ENCODE data around the gene CEP41. TPM values are rescaled to one million over a fixed set of nuclear protein-coding genes. Genes with fewer than 3 reads are reported as not detected.

Gene CEP41
- total RNA-seq, 1 donor, result 1.9 TPM

DNA sequence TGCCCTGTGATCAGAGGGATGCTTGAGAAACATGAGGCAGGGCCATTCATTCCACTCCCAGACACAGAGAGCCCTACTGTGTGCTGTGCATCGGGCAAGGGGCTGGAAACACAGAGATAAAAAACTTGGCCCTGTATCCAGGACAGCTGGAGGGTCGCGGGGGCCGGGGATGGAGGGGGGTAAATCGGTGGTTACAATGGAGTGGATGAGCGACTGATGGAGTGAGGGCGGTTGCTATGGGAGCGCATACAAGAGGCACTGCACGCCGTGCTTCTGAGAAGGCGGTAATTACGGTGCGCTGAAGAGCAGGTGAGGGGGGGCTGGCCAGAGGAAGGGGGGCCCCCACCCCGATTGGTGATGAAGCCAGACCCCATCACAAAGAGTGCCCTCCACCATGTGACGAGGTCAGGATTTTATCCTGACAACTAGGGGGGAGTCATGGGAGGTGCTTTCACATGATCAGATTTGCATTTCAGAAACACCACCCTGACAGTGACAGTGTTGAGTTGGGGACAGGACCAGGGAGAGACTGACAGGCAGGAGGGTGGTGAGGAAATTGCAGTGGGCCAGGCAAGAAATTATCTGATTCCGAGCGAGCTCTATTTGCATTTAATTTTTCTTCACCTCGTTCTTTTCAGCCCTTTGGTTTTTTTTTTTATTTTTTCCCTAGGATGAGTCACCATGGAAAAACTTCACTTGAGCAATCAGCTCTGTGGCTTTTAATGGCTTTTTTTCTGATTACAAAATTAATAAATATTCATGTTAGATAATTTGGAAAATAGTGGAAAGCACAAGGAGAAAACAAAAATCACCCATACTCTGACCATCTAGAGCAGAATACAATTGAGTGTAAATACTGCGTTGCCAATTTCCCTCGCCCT lies 88.4 kb downstream of the CEP41 start:
- H3K9me3 ChIP-seq (ENCODE audit: low read depth, low read length), result no peaks in the 10 kb centered on the region
- no peaks in the 10 kb centered on the region for H3K4me1 ChIP-seq (ENCODE audit: insufficient read depth, low read length)
- no peak overlapping the region for H3K4me3 ChIP-seq (ENCODE audit: low read length)
- no peaks in the 10 kb centered on the region for H3K27me3 ChIP-seq (ENCODE audit: insufficient read depth, low read length)

- Histone ChIP-seq H3K9me3 (ENCODE audit: low read depth, low read length) (no peaks in the 10 kb centered on the region), H3K27me3 (ENCODE audit: insufficient read depth, low read length) (no peaks in the 10 kb centered on the region), H3K4me3 (ENCODE audit: low read length) (no peak overlapping the region), H3K4me1 (ENCODE audit: insufficient read depth, low read length) (no peaks in the 10 kb centered on the region)
These were observed 89.1 kb downstream of the CEP41 start for GRCh38 chr7:130351791-130352090.

DNA sequence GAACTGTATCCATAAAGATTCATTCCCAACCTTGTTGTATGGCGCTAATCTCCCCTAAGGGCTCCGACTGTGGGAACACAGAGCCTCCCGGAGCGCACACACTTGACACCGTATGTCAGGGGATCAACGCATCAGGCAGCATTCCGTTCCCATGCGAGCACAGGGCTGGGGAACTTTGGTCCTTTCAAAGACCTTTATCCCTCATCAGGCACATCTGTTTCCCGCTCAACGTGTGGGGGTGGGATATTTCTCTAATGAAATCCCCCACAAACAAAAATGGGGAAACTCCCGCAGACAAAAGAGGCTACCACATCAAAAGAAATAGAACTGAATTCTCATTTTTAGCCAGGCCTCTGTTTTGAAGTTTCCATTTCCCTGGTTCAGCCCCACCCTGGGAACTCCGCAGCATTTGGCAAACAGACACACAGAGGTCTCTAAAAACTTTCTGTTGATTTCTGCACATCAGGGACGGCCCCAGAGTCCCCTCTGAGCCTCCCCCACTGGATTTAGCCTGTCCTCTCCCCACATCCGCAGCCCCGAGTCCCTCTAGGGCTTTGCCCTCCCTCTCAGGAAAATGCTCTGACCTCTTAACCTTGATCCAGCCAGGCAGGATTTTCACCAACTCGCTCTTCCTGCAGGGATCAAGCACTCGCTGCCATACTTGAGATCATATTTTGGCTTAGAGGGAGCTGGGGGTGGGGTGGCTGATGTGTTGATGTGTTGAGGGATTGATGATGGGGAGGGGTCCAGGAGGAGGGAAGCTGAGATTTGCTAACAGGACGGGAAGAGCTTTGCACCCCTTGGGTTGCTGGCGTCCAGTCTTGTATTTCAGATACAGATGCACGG lies 89.6 kb downstream of the CEP41 start:
- Histone ChIP-seq H3K4me1 (ENCODE audit: insufficient read depth, low read length) (no peaks in the 10 kb centered on the region), H3K4me3 (ENCODE audit: low read length) (no peak overlapping the region), H3K9me3 (ENCODE audit: low read depth, low read length) (no peaks in the 10 kb centered on the region), H3K27me3 (ENCODE audit: insufficient read depth, low read length) (no peaks in the 10 kb centered on the region)

DNA sequence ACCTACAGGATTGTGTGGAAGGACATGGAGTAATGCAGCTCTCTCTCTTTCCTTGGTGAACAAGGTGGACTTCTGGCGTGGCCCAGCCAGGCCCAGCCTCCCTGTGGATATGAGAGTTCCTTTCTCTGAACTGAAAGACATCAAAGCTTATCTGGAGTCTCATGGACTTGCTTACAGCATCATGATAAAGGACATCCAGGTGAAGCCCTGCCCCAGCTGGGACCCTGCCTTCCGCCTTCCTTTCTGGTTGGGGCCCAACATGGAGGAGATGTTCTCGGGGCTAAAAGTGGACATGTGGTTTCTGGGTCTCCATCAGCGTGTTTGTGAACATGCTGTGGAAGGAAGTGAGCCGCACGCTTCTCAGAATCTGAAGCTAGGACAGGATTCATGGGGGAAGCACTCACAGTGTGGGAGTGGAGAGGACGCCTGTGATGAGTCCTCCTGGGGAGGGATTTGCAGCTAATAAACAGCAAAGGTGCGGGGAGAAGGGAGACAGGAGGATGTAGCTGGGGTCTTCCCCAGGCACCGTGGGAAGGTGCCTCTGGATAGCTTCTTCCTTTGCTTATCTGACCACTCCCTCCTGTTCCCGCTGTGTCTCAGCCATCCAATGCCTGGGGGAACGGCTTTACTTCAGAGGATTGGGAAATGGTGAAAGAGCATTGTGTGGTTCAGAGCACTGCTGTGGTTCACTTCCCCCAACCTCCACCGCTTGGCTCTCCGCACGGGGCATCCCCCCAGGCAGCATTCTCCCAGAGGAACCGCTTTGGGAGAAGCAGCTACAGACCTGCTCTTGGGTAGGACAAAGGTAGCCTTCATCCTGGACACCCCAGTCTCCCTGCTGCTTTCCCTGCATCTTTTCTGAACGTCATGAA lies 90.7 kb downstream of the CEP41 start:
- H3K9me3 ChIP-seq (ENCODE audit: low read depth, low read length), result no peaks in the 10 kb centered on the region
- H3K4me1 ChIP-seq (ENCODE audit: insufficient read depth, low read length), result no peaks in the 10 kb centered on the region
- H3K4me3 ChIP-seq (ENCODE audit: low read length), result no peak overlapping the region
- no peaks in the 10 kb centered on the region for H3K27me3 ChIP-seq (ENCODE audit: insufficient read depth, low read length)

GRCh38 chr7:130346941-130347340 lies 93.9 kb downstream of the CEP41 start:
- Histone ChIP-seq H3K4me1 (ENCODE audit: insufficient read depth, low read length) (no peaks in the 10 kb centered on the region), H3K4me3 (ENCODE audit: low read length) (no peak overlapping the region), H3K27me3 (ENCODE audit: insufficient read depth, low read length) (no peaks in the 10 kb centered on the region), H3K9me3 (ENCODE audit: low read depth, low read length) (no peaks in the 10 kb centered on the region)

DNA sequence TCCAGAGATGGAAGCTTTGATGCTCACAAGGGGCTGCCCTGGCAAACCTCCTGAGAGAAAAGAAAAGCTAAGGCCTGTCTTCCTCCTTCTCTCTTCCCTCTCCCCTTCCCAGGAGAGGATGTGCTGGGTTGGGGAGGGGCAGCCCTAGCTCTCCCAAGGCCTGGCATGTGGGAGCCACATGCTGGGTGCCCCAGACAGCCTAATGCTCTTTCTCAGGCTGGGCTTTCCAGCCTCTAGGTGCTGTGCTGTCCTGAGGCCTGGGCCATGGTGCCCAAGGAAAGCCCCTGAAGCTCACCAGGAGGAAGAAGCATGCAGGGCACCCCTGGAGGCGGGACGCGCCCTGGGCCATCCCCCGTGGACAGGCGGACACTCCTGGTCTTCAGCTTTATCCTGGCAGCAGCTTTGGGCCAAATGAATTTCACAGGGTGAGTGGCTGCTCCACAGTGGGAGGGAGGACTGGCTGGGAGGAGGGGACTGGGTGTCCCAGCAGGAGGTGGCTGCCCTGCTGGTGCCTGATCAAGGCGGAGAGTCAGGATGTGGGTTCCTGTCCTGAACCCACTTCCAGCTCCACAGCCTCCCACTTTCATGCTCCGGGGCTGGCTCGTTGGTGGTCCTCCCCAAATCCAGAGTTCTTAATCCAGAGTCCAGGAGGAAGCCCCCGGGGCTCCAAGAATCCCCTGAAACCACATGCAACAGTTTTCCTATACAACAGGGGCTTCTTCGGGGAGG lies 94.5 kb downstream of the CEP41 start:
- no peaks in the 10 kb centered on the region for H3K4me1 ChIP-seq (ENCODE audit: insufficient read depth, low read length)
- no peak overlapping the region for H3K4me3 ChIP-seq (ENCODE audit: low read length)
- H3K9me3 ChIP-seq (ENCODE audit: low read depth, low read length), result no peaks in the 10 kb centered on the region
- no peaks in the 10 kb centered on the region for H3K27me3 ChIP-seq (ENCODE audit: insufficient read depth, low read length)

DNA sequence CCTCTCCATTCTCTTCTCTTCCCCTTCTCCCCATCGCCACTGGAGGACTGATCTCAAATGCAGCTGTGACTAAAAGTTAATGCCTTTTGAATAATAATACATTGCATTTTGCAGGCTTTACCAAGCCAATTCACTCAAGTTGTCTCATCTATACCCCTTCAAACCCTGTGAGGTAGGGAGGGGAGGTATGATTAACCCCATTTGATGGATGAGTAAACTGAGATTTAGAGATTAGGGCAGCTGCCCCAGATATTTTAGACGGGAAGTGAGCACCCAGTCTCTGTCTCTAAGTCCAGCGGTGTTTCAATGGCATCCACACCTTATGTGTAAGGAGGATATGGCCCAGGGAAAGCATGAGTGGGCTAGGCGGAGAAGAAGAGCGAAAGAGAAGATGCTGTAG lies 95.1 kb downstream of the CEP41 start:
- H3K27me3 ChIP-seq (ENCODE audit: insufficient read depth, low read length), result no peaks in the 10 kb centered on the region
- H3K4me3 ChIP-seq (ENCODE audit: low read length), result no peak overlapping the region
- H3K4me1 ChIP-seq (ENCODE audit: insufficient read depth, low read length), result no peaks in the 10 kb centered on the region

GRCh38 chr7:130345136-130345535 lies 95.7 kb downstream of the CEP41 start:
- Histone ChIP-seq H3K9me3 (ENCODE audit: low read depth, low read length) (no peaks in the 10 kb centered on the region), H3K4me1 (ENCODE audit: insufficient read depth, low read length) (no peaks in the 10 kb centered on the region), H3K4me3 (ENCODE audit: low read length) (no peak overlapping the region), H3K27me3 (ENCODE audit: insufficient read depth, low read length) (no peaks in the 10 kb centered on the region)

More for the DNA sequence above, 95.1 kb downstream of the CEP41 start:
- no peaks in the 10 kb centered on the region for H3K9me3 ChIP-seq (ENCODE audit: low read depth, low read length)

DNA sequence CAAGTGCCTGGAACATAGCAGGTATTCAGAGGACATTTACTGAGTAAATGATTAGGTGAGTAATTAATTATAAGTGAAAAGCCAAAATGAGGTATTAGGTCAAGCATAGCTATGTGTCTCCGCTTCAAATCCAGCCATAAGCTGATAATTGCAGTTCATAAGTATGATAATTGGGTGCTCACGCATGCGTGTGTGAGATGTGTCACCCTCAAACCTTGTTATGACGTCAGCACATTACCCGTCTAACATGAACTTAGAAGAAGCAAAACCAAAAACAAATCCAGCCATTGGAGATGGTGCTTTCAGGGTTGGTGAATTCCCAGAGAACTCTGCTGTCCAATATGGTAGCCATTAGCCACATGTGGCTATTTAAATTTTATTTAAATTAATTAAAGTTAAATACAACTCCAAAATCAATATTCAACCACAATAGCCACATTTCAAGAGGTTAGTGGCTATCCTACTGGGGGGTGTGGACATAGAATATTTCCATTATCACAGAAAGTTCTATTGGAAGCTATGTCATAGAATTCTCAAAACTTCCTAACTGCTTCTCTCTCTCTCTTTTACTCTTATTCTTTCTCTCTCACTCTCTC lies 96.4 kb downstream of the CEP41 start, which contains the start of gene CPA5:
TSS of gene CPA5 (plus strand) at position 546 of the 596 bp plus-strand sequence. CDS start 1,670 bp downstream, outside the sequence.
- H3K27me3 ChIP-seq (ENCODE audit: insufficient read depth, low read length), result no peaks in the 10 kb centered on the region
- no peak within 1 kb of the TSS for H3K4me3 ChIP-seq (ENCODE audit: low read length)
- H3K9me3 ChIP-seq (ENCODE audit: low read depth, low read length), result no peaks in the 10 kb centered on the region
- H3K4me1 ChIP-seq (ENCODE audit: insufficient read depth, low read length), result no peaks in the 10 kb centered on the region

Other genes with a start within 250 kb of the CEP41 start
- gene TMEM209, start 235.6 kb downstream of the CEP41 start, total RNA-seq, result 16.2 TPM
- not detected for gene SSMEM1, start 233.2 kb downstream of the CEP41 start, total RNA-seq
- gene CPA2, start 174.2 kb downstream of the CEP41 start, total RNA-seq, result not detected
- 0.21 TPM for gene CPA4, start 147.9 kb downstream of the CEP41 start, total RNA-seq
- not detected for gene CPA5, start 96.2 kb downstream of the CEP41 start, total RNA-seq
- gene CPA1, start 60.5 kb downstream of the CEP41 start, total RNA-seq, result not detected
- gene MEST, start 51.1 kb upstream of the CEP41 start, total RNA-seq, result 5.0 TPM
- gene COPG2, start 227.7 kb upstream of the CEP41 start, total RNA-seq, result 9.0 TPM
- gene TSGA13, start 245.5 kb upstream of the CEP41 start, total RNA-seq, result not detected